K562 (cell line): ENCODE data around the gene SERPIND1. TPM values are rescaled to one million over a fixed set of nuclear protein-coding genes. Genes with fewer than 3 reads are reported as not detected.

ENCODE experiments used
- ATAC-seq: fragments of 200-7000 bp; cut with Tn5 transposase; 3 replicates; pipeline ENCODE4 v1.9.1; 2020; ENCODE audit warnings: moderate library complexity
- BruUV-seq: library from RNA; stranded (reverse); fragments of 400-500 nt; replicated peaks from 2 replicates; lab custom pipeline; 2021; lab: Mats Ljungman, UMichigan
- CTCF ChIA-PET: fragments of 300-600 bp; formaldehyde crosslinking; extraction: SDS; loops from one replicate; lab custom pipeline; 2021; ENCODE audit warnings: low intra/inter-chr PET ratio; lab: Yijun Ruan, JAX
- POLR2A ChIA-PET: fragments of 300-600, 350-650 bp; sonication (Branson Sonifier 250); formaldehyde crosslinking; extraction: SDS; loops from one replicate; lab custom pipeline; 2021; ENCODE audit warnings: antibody characterized with exemption, inconsistent platforms; lab: Yijun Ruan, JAX
- DNase-seq, 4 experiments: peaks; one replicate each; pipeline versions ENCODE4 v3.0.0 to v3.0.0-alpha.2; 2011 to 2018; ENCODE audit warnings: low spot score in 3 of 4, mixed read lengths in 3 of 4; ENCODE audit errors: extremely low read depth in 1 of 4
- FAIRE-seq: peaks from 2 replicates; lab custom pipeline; 2011; peaks lifted over from hg19 to GRCh38; lab: Jason Lieb, UNC
- H2AFZ ChIP-seq: 2 replicates; pipeline ENCODE4 v1.6.0; 2011; ENCODE audit warnings: low read depth, low read length, control low read depth, inconsistent platforms
- H3K27ac ChIP-seq: fragments of 200-600 bp; 3 replicates; pipeline ENCODE4 v1.8.0; 2011; ENCODE audit warnings: low read depth, mild to moderate bottlenecking, control low read depth, inconsistent platforms, low read length, moderate library complexity, mixed read lengths; ENCODE audit errors: extremely low read depth
- H3K27me3 ChIP-seq, 2 experiments: fragments of 300-600 bp in 1 of 2; 2 replicates in 1 of 2; 3 replicates in 1 of 2; pipeline versions ENCODE4 v1.6.0 to v1.8.0; 2011; ENCODE audit warnings: inconsistent platforms in 2 of 2, low read length in 2 of 2, mild to moderate bottlenecking in 1 of 2, mixed read lengths in 1 of 2, moderate library complexity in 1 of 2; ENCODE audit not compliant: control insufficient read depth in 2 of 2, insufficient read depth in 2 of 2
- H3K36me3 ChIP-seq: fragments of 300-600 bp; 3 replicates; pipeline ENCODE4 v1.8.0; 2011; ENCODE audit warnings: mild to moderate bottlenecking, low read length, inconsistent platforms; ENCODE audit not compliant: control insufficient read depth, insufficient read depth
- H3K4me1 ChIP-seq, 2 experiments: fragments of 200-600 bp in 1 of 2; replicated peaks in 1 of 2; 2 replicates in 1 of 2; 3 replicates in 1 of 2; pipeline versions ENCODE4 v1.5.1 to v1.8.0; 2011; ENCODE audit warnings: inconsistent platforms in 2 of 2, low read length in 2 of 2, mild to moderate bottlenecking in 1 of 2, mixed read lengths in 1 of 2, moderate library complexity in 1 of 2; ENCODE audit not compliant: control insufficient read depth in 2 of 2, insufficient read depth in 2 of 2
- H3K4me2 ChIP-seq: 2 replicates; pipeline ENCODE4 v1.6.1; 2011; ENCODE audit warnings: low read length, control low read depth, inconsistent platforms, mixed read lengths; ENCODE audit not compliant: insufficient read depth
- H3K4me3 ChIP-seq: fragments of 200-600 bp; sonication (generic), shearing (Covaris generic); 2 replicates; pipeline ENCODE4 v1.5.1; 2016; ENCODE audit warnings: control low read depth, inconsistent platforms
- H3K79me2 ChIP-seq: fragments of 200-600 bp; 3 replicates; pipeline ENCODE4 v1.8.0; 2011; ENCODE audit warnings: low read length, inconsistent platforms; ENCODE audit not compliant: control insufficient read depth, insufficient read depth
- H3K9ac ChIP-seq, 2 experiments: 2 replicates each; pipeline versions ENCODE4 v1.6.0 to v1.6.1; 2011; ENCODE audit warnings: low read depth in 2 of 2, low read length in 2 of 2, control low read depth in 1 of 2, inconsistent platforms in 1 of 2, mild to moderate bottlenecking in 1 of 2, mixed read lengths in 1 of 2; ENCODE audit not compliant: insufficient read depth in 1 of 2
- H3K9me1 ChIP-seq: one replicate; pipeline ENCODE4 v1.6.0; 2011; ENCODE audit warnings: inconsistent platforms, mild to moderate bottlenecking, low read length, moderate library complexity; ENCODE audit not compliant: control insufficient read depth, insufficient read depth
- H3K9me3 ChIP-seq: replicated peaks from 2 replicates; pipeline ENCODE4 v1.5.1; 2011; ENCODE audit warnings: low read depth, low read length, inconsistent platforms; ENCODE audit not compliant: control insufficient read depth, insufficient read depth
- H4K20me1 ChIP-seq: replicated peaks from 2 replicates; pipeline ENCODE4 v1.6.1; 2011; ENCODE audit warnings: low read length, inconsistent platforms, mixed read lengths; ENCODE audit not compliant: control insufficient read depth, insufficient read depth
- KLF16 ChIP-seq: IDR thresholded peaks from 2 replicates; pipeline ENCODE4 v1.6.1; 2016; ENCODE audit warnings: antibody characterized with exemption
- MED1 ChIP-seq: sonication (generic); formaldehyde crosslinking; IDR thresholded peaks from 2 replicates; pipeline ENCODE4 v1.8.1; 2023; ENCODE audit warnings: missing genetic modification reagents, borderline replicate concordance
- MTF1 ChIP-seq: fragments of 250-450 bp; sonication (Bioruptor Pico); IDR thresholded peaks from 2 replicates; pipeline ENCODE4 v1.9.0; 2021; ENCODE audit warnings: moderate library complexity, mild to moderate bottlenecking, inconsistent platforms, borderline replicate concordance
- RBM39 ChIP-seq: fragments of 200-400 bp; formaldehyde crosslinking; optimal IDR thresholded peaks from 2 replicates; pipeline ENCODE3; 2018; ENCODE audit warnings: low read depth, low read length
- WGBS: fragments of 100-300 bp; shearing (Covaris generic); methylation state at CpG from one replicate; pipeline ENCODE4 v1.1.6; 2016; ENCODE audit warnings: low coverage, mixed read lengths; ENCODE audit not compliant: insufficient coverage; ENCODE audit errors: missing lambda C conversion rate; 5-methylcytosine and 5-hydroxymethylcytosine counted together
- in situ Hi-C: fragments of 300-500 bp; cut with MboI; formaldehyde crosslinking; loops from 4 replicates; pipeline ENCODE4 v1.15.0; 2018; ENCODE audit warnings: inconsistent platforms, mixed read lengths
- intact Hi-C: fragments of 100-400 bp; cut with micrococcal nuclease; formaldehyde crosslinking; loops from 2 replicates; pipeline ENCODE4 v1.14.2; 2022
- polyA plus RNA-seq, 8 experiments: library from polyadenylated mRNA; depleted of rRNA in 4 of 8; stranded (reverse) in 5 of 8; unstranded in 3 of 8; fragments of >200 nt; fragmentation: Nextera tagmentation in 2 of 8; fragmentation: Illumina TruSeq in 1 of 8; extraction: Ambion mirVana in 2 of 8; extraction: Trizol in 1 of 8; gene quantifications; 2 replicates each; pipeline versions ENCODE4 v1.2.1 to v1.2.3, GENCODE V29; 2011 to 2014; ENCODE audit warnings: inconsistent platforms in 1 of 8, missing spikeins in 1 of 8
- total RNA-seq, 7 experiments: library from RNA; depleted of rRNA in 6 of 7; stranded (reverse); fragments of >200 nt in 6 of 7; fragmentation: Illumina TruSeq in 2 of 7; extraction: Trizol in 2 of 7; gene quantifications; 2 replicates each; pipeline versions ENCODE4 v1.2.1 to v1.2.3, GENCODE V29; 2011 to 2021; ENCODE audit warnings: low replicate concordance in 1 of 7
- TF ChIP-seq, protein P1 (sequence below): sonication (generic); formaldehyde crosslinking; IDR thresholded peaks from 2 replicates; pipeline ENCODE4 v1.8.1; 2023; ENCODE audit warnings: mild to moderate bottlenecking, missing genetic modification reagents
- TF ChIP-seq, protein P2 (sequence below): fragments of 450-650 bp; IDR thresholded peaks from 2 replicates; pipeline ENCODE4 v1.6.1; 2016; ENCODE audit warnings: antibody characterized with exemption

The SERPIND1 gene
- total and polyA plus RNA-seq, 9 of the 15 experiments (the other 6 are each of a cell fraction or from before 2014, with no cell fraction given) = 0.04 to 0.11 (median 0.09) TPM; not detected in 6

- no TSS peak for BruUV-seq
- peaks cover 15% of the 10 kb centered on the region for H3K9me1 ChIP-seq
- TF ChIP-seq MTF1 (CRISPR knock-in tag) (peak; percentile 7; the same call in 1 of the 2 replicates), KLF16 (no peak), MED1 (CRISPR knock-in tag) (no peak), RBM39 (no peak)
- TF ChIP-seq, protein P1, sequence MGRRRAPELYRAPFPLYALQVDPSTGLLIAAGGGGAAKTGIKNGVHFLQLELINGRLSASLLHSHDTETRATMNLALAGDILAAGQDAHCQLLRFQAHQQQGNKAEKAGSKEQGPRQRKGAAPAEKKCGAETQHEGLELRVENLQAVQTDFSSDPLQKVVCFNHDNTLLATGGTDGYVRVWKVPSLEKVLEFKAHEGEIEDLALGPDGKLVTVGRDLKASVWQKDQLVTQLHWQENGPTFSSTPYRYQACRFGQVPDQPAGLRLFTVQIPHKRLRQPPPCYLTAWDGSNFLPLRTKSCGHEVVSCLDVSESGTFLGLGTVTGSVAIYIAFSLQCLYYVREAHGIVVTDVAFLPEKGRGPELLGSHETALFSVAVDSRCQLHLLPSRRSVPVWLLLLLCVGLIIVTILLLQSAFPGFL (CRISPR knock-in tag) = no peak
- TF ChIP-seq, protein P2, sequence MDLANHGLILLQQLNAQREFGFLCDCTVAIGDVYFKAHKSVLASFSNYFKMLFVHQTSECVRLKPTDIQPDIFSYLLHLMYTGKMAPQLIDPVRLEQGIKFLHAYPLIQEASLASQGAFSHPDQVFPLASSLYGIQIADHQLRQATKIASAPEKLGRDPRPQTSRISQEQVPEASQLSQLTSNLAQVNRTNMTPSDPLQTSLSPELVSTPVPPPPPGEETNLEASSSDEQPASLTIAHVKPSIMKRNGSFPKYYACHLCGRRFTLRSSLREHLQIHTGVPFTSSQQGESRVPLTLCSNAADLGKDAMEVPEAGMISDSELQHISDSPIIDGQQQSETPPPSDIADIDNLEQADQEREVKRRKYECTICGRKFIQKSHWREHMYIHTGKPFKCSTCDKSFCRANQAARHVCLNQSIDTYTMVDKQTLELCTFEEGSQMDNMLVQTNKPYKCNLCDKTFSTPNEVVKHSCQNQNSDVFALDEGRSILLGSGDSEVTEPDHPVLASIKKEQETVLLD = no peak
Measured at GRCh38 chr22:20782596-20783299, 8.8 kb downstream of the SERPIND1 start.

More at GRCh38 chr22:20782596-20783299, 8.8 kb downstream of the SERPIND1 start:
- DNase-seq = no peak
- POLR2A ChIA-PET = interaction anchor here (0.6 to 3.8 kb wide), 8 partner anchors 9 to 220 kb away, joined by 3 to 12 read pairs (median 3); partner anchors contain the start of genes SERPIND1 and THAP7
- Histone ChIP-seq H3K27me3 (no peaks in the 10 kb centered on the region), H3K4me3 (no peak overlapping the region), H2AFZ (no peak overlapping the region), H3K27ac (no peak overlapping the region), H3K4me2 (no peak overlapping the region), H3K36me3 (peaks cover 40% of the 10 kb centered on the region; the same call in 2 of the 3 replicates), H3K4me1 (peaks cover 13 to 20% of the 10 kb centered on the region in 2 experiments), H3K79me2 (no peaks in the 10 kb centered on the region), H3K9ac (no peak overlapping the region), H3K9me3 (no peaks in the 10 kb centered on the region), H4K20me1 (peaks cover 74% of the 10 kb centered on the region)
- FAIRE-seq = no peak
- WGBS = 72% methylated on average over 4 of the region's 4 CpGs
- intact Hi-C loops = loop anchor here (5.0 kb wide), 2 partner anchors 40 to 175 kb away; no protein-coding TSS in a partner anchor
- in situ Hi-C loops = loop anchor here (25.0 kb wide), 2 partner anchors 355 to 1945 kb away; no protein-coding TSS in a partner anchor
- CTCF ChIA-PET = interaction anchor here (0.8 to 1.3 kb wide), 3 partner anchors 21 to 85 kb away, joined by 3 to 4 read pairs (median 3); no protein-coding TSS in a partner anchor
- no peak for ATAC-seq
